ENCODE measurements around the gene SH3BP4. TPM values are rescaled to one million over a fixed set of nuclear protein-coding genes. Genes with fewer than 3 reads are reported as not detected.

Gene SH3BP4
- total and polyA plus RNA-seq, 2 of the 13 experiments (the other 11 are each of a cell fraction or from before 2014, with no cell fraction given) = 34.6 to 99.1 TPM

DNA sequence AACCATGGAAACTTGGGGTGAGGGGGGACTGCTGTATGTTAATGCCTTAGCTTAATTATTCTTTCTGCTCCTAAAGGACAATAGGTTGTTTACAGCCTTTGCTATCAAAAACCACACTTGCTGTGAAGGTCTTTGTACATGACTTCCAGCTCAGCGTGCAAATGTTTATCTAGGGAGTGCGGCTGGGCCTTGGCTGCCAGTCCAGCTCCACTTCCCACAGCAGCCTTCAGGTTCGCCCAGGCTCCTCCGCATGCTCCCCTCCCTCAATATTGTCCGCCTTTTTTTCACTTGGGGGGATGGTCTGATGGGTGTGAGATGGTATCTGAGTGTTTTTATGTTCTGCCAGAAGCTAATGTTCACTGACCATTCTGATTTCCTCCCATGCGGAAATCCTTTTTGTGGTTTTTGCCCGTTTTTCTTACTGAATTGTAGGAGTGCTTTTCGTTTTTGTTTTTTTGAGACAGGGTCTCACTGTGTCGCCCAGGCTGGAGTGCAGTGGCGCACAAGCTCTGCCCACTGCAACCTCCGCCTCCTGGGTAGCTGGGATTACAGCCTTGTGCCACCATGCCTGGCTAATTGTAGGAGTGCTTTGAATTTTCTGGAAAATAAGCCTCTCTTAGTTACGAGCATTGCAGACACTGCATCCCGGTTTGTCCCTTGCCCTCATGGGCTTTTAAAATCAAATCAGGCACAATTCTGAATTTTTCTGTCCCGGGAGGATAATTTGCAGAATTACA, 28.8 kb downstream of the SH3BP4 start (continued):
- TF ChIP-seq, protein P1, sequence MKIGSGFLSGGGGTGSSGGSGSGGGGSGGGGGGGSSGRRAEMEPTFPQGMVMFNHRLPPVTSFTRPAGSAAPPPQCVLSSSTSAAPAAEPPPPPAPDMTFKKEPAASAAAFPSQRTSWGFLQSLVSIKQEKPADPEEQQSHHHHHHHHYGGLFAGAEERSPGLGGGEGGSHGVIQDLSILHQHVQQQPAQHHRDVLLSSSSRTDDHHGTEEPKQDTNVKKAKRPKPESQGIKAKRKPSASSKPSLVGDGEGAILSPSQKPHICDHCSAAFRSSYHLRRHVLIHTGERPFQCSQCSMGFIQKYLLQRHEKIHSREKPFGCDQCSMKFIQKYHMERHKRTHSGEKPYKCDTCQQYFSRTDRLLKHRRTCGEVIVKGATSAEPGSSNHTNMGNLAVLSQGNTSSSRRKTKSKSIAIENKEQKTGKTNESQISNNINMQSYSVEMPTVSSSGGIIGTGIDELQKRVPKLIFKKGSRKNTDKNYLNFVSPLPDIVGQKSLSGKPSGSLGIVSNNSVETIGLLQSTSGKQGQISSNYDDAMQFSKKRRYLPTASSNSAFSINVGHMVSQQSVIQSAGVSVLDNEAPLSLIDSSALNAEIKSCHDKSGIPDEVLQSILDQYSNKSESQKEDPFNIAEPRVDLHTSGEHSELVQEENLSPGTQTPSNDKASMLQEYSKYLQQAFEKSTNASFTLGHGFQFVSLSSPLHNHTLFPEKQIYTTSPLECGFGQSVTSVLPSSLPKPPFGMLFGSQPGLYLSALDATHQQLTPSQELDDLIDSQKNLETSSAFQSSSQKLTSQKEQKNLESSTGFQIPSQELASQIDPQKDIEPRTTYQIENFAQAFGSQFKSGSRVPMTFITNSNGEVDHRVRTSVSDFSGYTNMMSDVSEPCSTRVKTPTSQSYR (CRISPR knock-in tag; IDR thresholded peaks at IDR 0.05; ENCODE audit: borderline replicate concordance) = 0 out of 2 replicates have a peak, but pooled peaks have one; percentile 35
- TF ChIP-seq CREB1 (IDR thresholded peaks at IDR 0.05) (no peak), CREB1 (CRISPR knock-in tag; IDR thresholded peaks at IDR 0.05) (peak; percentile 1; the same call in 1 of the 2 replicates), RBM22 (optimal IDR thresholded peaks at IDR 0.05; ENCODE audit: low read length) (peak; percentile 47), RFX5 (IDR thresholded peaks at IDR 0.05; ENCODE audit: low read depth, low read length) (no peak), ZNF781 (CRISPR knock-in tag; IDR thresholded peaks at IDR 0.05; ENCODE audit: borderline replicate concordance, not compliant biosample characterization) (peak; percentile 18), MAFK (conservative IDR thresholded peaks at IDR 0.05 in 1 of 2, IDR thresholded peaks at IDR 0.05 in 1 of 2; ENCODE audit: low read length in 2 of 2) (no peak), TCF7 (IDR thresholded peaks at IDR 0.05; ENCODE audit: low read depth) (0 out of 2 replicates have a peak, but pooled peaks have one; percentile 18), ZNF788 (CRISPR knock-in tag; IDR thresholded peaks at IDR 0.05; ENCODE audit: borderline replicate concordance) (peak; percentile 34; the same call in 1 of the 2 replicates), GATAD2A (CRISPR knock-in tag; IDR thresholded peaks at IDR 0.05) (peak; percentile 90), KAT7 (CRISPR knock-in tag; IDR thresholded peaks at IDR 0.05; ENCODE audit: borderline replicate concordance) (0 out of 2 replicates have a peak, but pooled peaks have one; percentile 82), ZNF431 (CRISPR knock-in tag; IDR thresholded peaks at IDR 0.05; ENCODE audit: borderline replicate concordance, low read depth) (peak; percentile 60; the same call in 1 of the 2 replicates), BCL3 (CRISPR knock-in tag; IDR thresholded peaks at IDR 0.05) (0 out of 2 replicates have a peak, but pooled peaks have one; percentile 2), SOX6 (IDR thresholded peaks at IDR 0.05) (no peak), SOX6 (CRISPR knock-in tag; IDR thresholded peaks at IDR 0.05) (peak; percentile 95), FOXJ3 (CRISPR knock-in tag; IDR thresholded peaks at IDR 0.05; ENCODE audit: borderline replicate concordance) (0 out of 2 replicates have a peak, but pooled peaks have one; percentile 8), CBX5 (CRISPR knock-in tag; IDR thresholded peaks at IDR 0.05; ENCODE audit: borderline replicate concordance) (peak; percentile 48; the same call in 1 of the 2 replicates), KDM6A (CRISPR knock-in tag; IDR thresholded peaks at IDR 0.05; ENCODE audit: low read depth) (0 out of 2 replicates have a peak, but pooled peaks have one; percentile 25)
- TF ChIP-seq, protein P2, sequence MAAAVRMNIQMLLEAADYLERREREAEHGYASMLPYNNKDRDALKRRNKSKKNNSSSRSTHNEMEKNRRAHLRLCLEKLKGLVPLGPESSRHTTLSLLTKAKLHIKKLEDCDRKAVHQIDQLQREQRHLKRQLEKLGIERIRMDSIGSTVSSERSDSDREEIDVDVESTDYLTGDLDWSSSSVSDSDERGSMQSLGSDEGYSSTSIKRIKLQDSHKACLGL (CRISPR knock-in tag; IDR thresholded peaks at IDR 0.05) = peak; percentile 79
- TF ChIP-seq, protein P3, sequence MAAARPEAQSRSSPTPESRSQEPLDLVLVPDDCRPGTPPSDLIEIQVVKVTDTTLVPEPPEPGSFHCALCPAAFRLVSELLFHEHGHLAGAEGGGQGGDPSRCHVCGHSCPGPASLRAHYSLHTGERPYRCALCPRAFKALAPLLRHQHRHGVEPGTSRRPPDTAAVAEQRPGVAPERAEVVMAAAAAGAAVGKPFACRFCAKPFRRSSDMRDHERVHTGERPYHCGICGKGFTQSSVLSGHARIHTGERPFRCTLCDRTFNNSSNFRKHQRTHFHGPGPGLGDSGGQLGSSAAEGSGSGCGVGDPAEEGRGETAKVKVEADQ (CRISPR knock-in tag; IDR thresholded peaks at IDR 0.05; ENCODE audit: borderline replicate concordance) = no peak; the same call in 1 of the 2 replicates

Data from HepG2 (cell line).